H9 (cell line): ENCODE measurements around the gene AP1S3. TPM values are rescaled to one million over a fixed set of nuclear protein-coding genes. Genes with fewer than 3 reads are reported as not detected.

Experiments used
- DNase-seq: peaks from one replicate; pipeline ENCODE4 v3.0.0-alpha.2; 2017
- H2AFZ ChIP-seq: one replicate; pipeline ENCODE4 v1.6.1; 2013; ENCODE audit warnings: mild to moderate bottlenecking, low read length, control low read depth, moderate library complexity
- H2AK5ac ChIP-seq: 2 replicates; pipeline ENCODE4 v1.6.1; 2013; ENCODE audit warnings: low read length, control low read depth, mixed read lengths; ENCODE audit not compliant: insufficient read length
- H2BK120ac ChIP-seq: one replicate; pipeline ENCODE4 v1.6.1; 2013; ENCODE audit warnings: low read depth, mild to moderate bottlenecking, low read length, control low read depth, inconsistent platforms; ENCODE audit not compliant: poor library complexity, severe bottlenecking
- H2BK12ac ChIP-seq: 2 replicates; pipeline ENCODE4 v1.6.1; 2013; ENCODE audit warnings: low read length, control low read depth, mixed read lengths, low read depth; ENCODE audit not compliant: insufficient read length
- H2BK15ac ChIP-seq: 2 replicates; pipeline ENCODE4 v1.6.1; 2013; ENCODE audit warnings: low read depth, low read length, control low read depth
- H2BK20ac ChIP-seq: one replicate; pipeline ENCODE4 v1.6.1; 2013; ENCODE audit warnings: low read depth, mild to moderate bottlenecking, low read length, control low read depth, inconsistent platforms; ENCODE audit not compliant: poor library complexity, severe bottlenecking
- H2BK5ac ChIP-seq: 2 replicates; pipeline ENCODE4 v1.6.1; 2013; ENCODE audit warnings: low read length, control low read depth, mixed read lengths; ENCODE audit not compliant: insufficient read length
- H3K14ac ChIP-seq: 2 replicates; pipeline ENCODE4 v1.6.1; 2013; ENCODE audit warnings: low read length, control low read depth; ENCODE audit not compliant: insufficient read depth
- H3K18ac ChIP-seq: 2 replicates; pipeline ENCODE4 v1.6.1; 2013; ENCODE audit warnings: low read depth, mild to moderate bottlenecking, mixed read lengths, low read length, control low read depth; ENCODE audit not compliant: insufficient read length
- H3K23ac ChIP-seq: 2 replicates; pipeline ENCODE4 v1.6.1; 2013; ENCODE audit warnings: low read length, control low read depth, mixed read lengths, low read depth; ENCODE audit not compliant: insufficient read length
- H3K23me2 ChIP-seq: 2 replicates; pipeline ENCODE4 v1.6.1; 2013; ENCODE audit warnings: low read depth, mild to moderate bottlenecking, mixed read lengths, low read length, control low read depth; ENCODE audit not compliant: insufficient read length, poor library complexity, severe bottlenecking
- H3K27ac ChIP-seq: 2 replicates; pipeline ENCODE4 v1.5.1; 2013; ENCODE audit warnings: low read length, control low read depth, mixed read lengths, low read depth; ENCODE audit not compliant: insufficient read length
- H3K27me3 ChIP-seq: 2 replicates; pipeline ENCODE4 v1.6.1; 2013; ENCODE audit warnings: low read length, control low read depth, inconsistent platforms; ENCODE audit not compliant: insufficient read depth
- H3K4ac ChIP-seq: 2 replicates; pipeline ENCODE4 v1.6.1; 2013; ENCODE audit warnings: low read depth, mild to moderate bottlenecking, control low read depth, inconsistent platforms, low read length, moderate library complexity
- H3K4me1 ChIP-seq: 2 replicates; pipeline ENCODE4 v1.6.1; 2013; ENCODE audit warnings: low read length, control low read depth, inconsistent platforms; ENCODE audit not compliant: insufficient read depth
- H3K4me2 ChIP-seq: 2 replicates; pipeline ENCODE4 v1.6.1; 2013; ENCODE audit warnings: low read length, control low read depth, mixed read lengths; ENCODE audit not compliant: insufficient read length, insufficient read depth
- H3K56ac ChIP-seq: 2 replicates; pipeline ENCODE4 v1.6.1; 2013; ENCODE audit warnings: low read depth, mild to moderate bottlenecking, mixed read lengths, low read length, control low read depth; ENCODE audit not compliant: insufficient read length
- H3K79me1 ChIP-seq: 2 replicates; pipeline ENCODE4 v1.6.1; 2013; ENCODE audit warnings: low read depth, mild to moderate bottlenecking, moderate library complexity, low read length, control low read depth, inconsistent platforms; ENCODE audit not compliant: insufficient read depth, poor library complexity, severe bottlenecking
- H3K79me2 ChIP-seq: 2 replicates; pipeline ENCODE4 v1.6.1; 2013; ENCODE audit warnings: low read length, control low read depth, inconsistent platforms; ENCODE audit not compliant: insufficient read depth
- H3K9ac ChIP-seq: 2 replicates; pipeline ENCODE4 v1.6.1; 2013; ENCODE audit warnings: low read length, control low read depth, mixed read lengths; ENCODE audit not compliant: insufficient read length; ENCODE audit errors: extremely low read depth
- H3K9me3 ChIP-seq: one replicate; pipeline ENCODE4 v1.6.1; 2013; ENCODE audit warnings: low read depth, low read length, inconsistent platforms; ENCODE audit not compliant: control insufficient read depth
- H3T11ph ChIP-seq: one replicate; pipeline ENCODE4 v1.6.1; 2013; ENCODE audit warnings: mild to moderate bottlenecking, low read length, control low read depth, inconsistent platforms
- H4K20me1 ChIP-seq: one replicate; pipeline ENCODE4 v1.6.1; 2013; ENCODE audit not compliant: control insufficient read depth, insufficient read length, insufficient read depth
- H4K5ac ChIP-seq: 2 replicates; pipeline ENCODE4 v1.6.1; 2013; ENCODE audit warnings: low read depth, mild to moderate bottlenecking, mixed read lengths, low read length, control low read depth; ENCODE audit not compliant: insufficient read length
- H4K8ac ChIP-seq: replicated peaks from 2 replicates; pipeline ENCODE4 v1.6.1; 2013; ENCODE audit warnings: low read length, control low read depth, mixed read lengths, low read depth; ENCODE audit not compliant: insufficient read length
- H4K91ac ChIP-seq: 2 replicates; pipeline ENCODE4 v1.6.1; 2013; ENCODE audit warnings: low read depth, mild to moderate bottlenecking, moderate library complexity, mixed read lengths, low read length, control low read depth; ENCODE audit not compliant: insufficient read length
- H3K27ac Mint-ChIP-seq, 3 experiments: 2 replicates in 2 of 3; 3 replicates in 1 of 3; pipeline ENCODE4 v1.8.0; 2020 to 2021; ENCODE audit warnings: mixed read lengths in 3 of 3, mild to moderate bottlenecking in 1 of 3, moderate library complexity in 1 of 3
- H3K27me3 Mint-ChIP-seq: 2 replicates; pipeline ENCODE4 v1.8.0; 2021; ENCODE audit warnings: low read depth, mild to moderate bottlenecking, moderate library complexity, mixed read lengths
- H3K36me3 Mint-ChIP-seq, 3 experiments: 2 replicates in 2 of 3; 3 replicates in 1 of 3; pipeline ENCODE4 v1.8.0; 2020 to 2021; ENCODE audit warnings: low read depth in 3 of 3, mixed read lengths in 3 of 3; ENCODE audit not compliant: insufficient read depth in 1 of 3
- H3K4me1 Mint-ChIP-seq, 2 experiments: 2 replicates each; pipeline ENCODE4 v1.8.0; 2020; ENCODE audit warnings: mixed read lengths in 2 of 2
- H3K4me3 Mint-ChIP-seq, 2 experiments: 2 replicates in 1 of 2; 3 replicates in 1 of 2; pipeline ENCODE4 v1.8.0; 2020 to 2021; ENCODE audit warnings: mild to moderate bottlenecking in 2 of 2, mixed read lengths in 2 of 2, moderate library complexity in 1 of 2
- H3K9me3 Mint-ChIP-seq, 2 experiments: 2 replicates in 1 of 2; 3 replicates in 1 of 2; pipeline ENCODE4 v1.8.0; 2020; ENCODE audit warnings: mild to moderate bottlenecking in 2 of 2, mixed read lengths in 2 of 2, moderate library complexity in 1 of 2
- WGBS: extraction: QIAGEN DNeasy Blood & Tissue Kit; methylation state at CpG from one replicate; pipeline ENCODE4 v1.1.7; 2013; ENCODE audit warnings: missing lambda C conversion rate, low lambda C conversion rate, mixed read lengths; ENCODE audit not compliant: insufficient read length; ENCODE audit errors: extremely low coverage; 5-methylcytosine and 5-hydroxymethylcytosine counted together
- total RNA-seq: library from RNA; stranded (reverse); gene quantifications from 2 replicates; pipeline ENCODE4 v1.2.1, GENCODE V29; 2021
- TF ChIP-seq, protein P1 (sequence below): fragments of 200-600 bp; sonication (generic); conservative IDR thresholded peaks from 3 replicates; pipeline ENCODE4 v1.8.0; 2021; ENCODE audit warnings: antibody characterized with exemption, mild to moderate bottlenecking

AP1S3 gene
- total RNA-seq, 1 experiment from 2014 or later, result 8.7 TPM

DNA sequence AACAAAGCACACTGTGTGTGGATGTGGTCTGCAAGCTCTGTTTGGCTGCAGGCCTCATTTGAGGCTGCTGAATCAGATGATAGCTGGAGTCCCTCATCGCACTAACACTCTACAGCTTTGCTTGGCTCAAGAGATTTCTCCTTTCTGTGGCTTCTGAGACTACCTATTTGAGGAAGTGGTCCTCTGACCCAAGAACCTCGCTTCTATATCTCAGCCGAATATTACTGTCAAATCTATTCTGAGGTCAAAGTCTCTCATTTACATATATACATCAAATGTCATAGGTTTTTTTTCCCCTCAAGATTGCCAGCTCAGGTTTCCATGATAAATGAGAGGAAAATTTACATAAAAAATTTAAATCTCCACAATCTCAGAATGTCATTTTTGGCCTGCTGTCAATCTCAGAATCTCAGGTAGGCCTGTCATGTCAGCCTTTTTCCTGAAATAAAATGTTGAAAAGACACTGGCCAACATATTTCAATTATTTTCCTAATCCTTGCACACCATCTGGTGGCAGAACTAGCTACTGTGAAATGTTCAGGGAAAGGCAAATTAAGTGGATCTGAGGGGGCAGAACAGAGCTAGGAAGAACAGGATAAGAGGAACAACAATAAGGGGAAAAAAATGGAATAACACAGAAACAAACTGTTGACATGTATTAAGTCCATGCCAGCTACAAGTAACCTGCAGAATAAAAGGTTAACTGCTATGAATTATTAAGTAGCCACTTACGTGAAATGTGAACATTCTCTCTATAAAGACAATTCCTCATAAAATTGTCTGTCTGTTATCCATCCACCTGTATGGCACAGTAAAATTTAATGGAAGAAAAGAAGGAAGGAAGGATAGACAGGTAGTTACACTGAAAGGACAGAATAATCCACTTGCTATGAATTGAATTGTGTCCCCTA lies 39.3 kb downstream of the AP1S3 start:
- Histone ChIP-seq H3K4me2 (no peak overlapping the region), H4K20me1 (no peaks in the 10 kb centered on the region), H4K5ac (no peak overlapping the region), H3K14ac (no peak overlapping the region), H3K79me2 (no peaks in the 10 kb centered on the region; the same call in 1 of the 2 replicates), H2BK12ac (no peak overlapping the region), H2BK20ac (no peak overlapping the region), H3K23me2 (no peaks in the 10 kb centered on the region), H2AK5ac (no peak overlapping the region), H3K56ac (no peak overlapping the region), H2BK120ac (no peak overlapping the region), H3K27ac (no peak overlapping the region), H3K18ac (no peak overlapping the region), H3K27me3 (no peaks in the 10 kb centered on the region), H4K8ac (no peak overlapping the region), H3K9me3 (no peaks in the 10 kb centered on the region), H2AFZ (no peak overlapping the region), H3K79me1 (peaks cover 3% of the 10 kb centered on the region), H3K4me1 (no peaks in the 10 kb centered on the region), H2BK5ac (no peak overlapping the region), H3K4ac (no peak overlapping the region), H3K23ac (no peak overlapping the region), H3K9ac (no peak overlapping the region), H3T11ph (no peak overlapping the region), H4K91ac (no peak overlapping the region), H2BK15ac (no peak overlapping the region)
- DNase-seq, result no peak
- H3K9me3 Mint-ChIP-seq, result peaks cover 0 to 3% of the 10 kb centered on the region in 2 experiments; a peak in 2 of 5 replicates
- H3K36me3 Mint-ChIP-seq, result peaks cover 0 to 2% (median 0%) of the 10 kb centered on the region in 3 experiments; a peak in 2 of 7 replicates
- WGBS, result no CpG with 5 or more reads among the region's 4 CpGs
- H3K27me3 Mint-ChIP-seq, result no peaks in the 10 kb centered on the region
- H3K4me1 Mint-ChIP-seq, result no peaks in the 10 kb centered on the region
- TF ChIP-seq, protein P1, sequence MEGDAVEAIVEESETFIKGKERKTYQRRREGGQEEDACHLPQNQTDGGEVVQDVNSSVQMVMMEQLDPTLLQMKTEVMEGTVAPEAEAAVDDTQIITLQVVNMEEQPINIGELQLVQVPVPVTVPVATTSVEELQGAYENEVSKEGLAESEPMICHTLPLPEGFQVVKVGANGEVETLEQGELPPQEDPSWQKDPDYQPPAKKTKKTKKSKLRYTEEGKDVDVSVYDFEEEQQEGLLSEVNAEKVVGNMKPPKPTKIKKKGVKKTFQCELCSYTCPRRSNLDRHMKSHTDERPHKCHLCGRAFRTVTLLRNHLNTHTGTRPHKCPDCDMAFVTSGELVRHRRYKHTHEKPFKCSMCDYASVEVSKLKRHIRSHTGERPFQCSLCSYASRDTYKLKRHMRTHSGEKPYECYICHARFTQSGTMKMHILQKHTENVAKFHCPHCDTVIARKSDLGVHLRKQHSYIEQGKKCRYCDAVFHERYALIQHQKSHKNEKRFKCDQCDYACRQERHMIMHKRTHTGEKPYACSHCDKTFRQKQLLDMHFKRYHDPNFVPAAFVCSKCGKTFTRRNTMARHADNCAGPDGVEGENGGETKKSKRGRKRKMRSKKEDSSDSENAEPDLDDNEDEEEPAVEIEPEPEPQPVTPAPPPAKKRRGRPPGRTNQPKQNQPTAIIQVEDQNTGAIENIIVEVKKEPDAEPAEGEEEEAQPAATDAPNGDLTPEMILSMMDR, result peak; percentile 55
- H3K27ac Mint-ChIP-seq, result peak overlapping the region in 1 of 3 experiments; percentile 2; a peak in 1 of 7 replicates
- H3K4me3 Mint-ChIP-seq, result no peak overlapping the region
